Endometrial microvascular endothelial cells (primary cell): ENCODE results near the gene CHMP4A. TPM values are rescaled to one million over a fixed set of nuclear protein-coding genes. Genes with fewer than 3 reads are reported as not detected.

Source experiments
- in situ Hi-C: cut with HindIII; loops from 2 replicates; pipeline ENCODE4 v1.10.0; 2017; ENCODE audit warnings: low sequenced_read_pairs, low pct_unique_long_range_greater_than_20kb; ENCODE audit errors: inconsistent ontology term
- total RNA-seq: library from RNA; depleted of rRNA; stranded (reverse); fragments of >200 nt; gene quantifications from one replicate; pipeline ENCODE4 v1.2.3, GENCODE V29; 2015; ENCODE audit errors: inconsistent ontology term

Gene CHMP4A
- total RNA-seq, 1 donor from 2014 or later = 30.0 TPM

DNA sequence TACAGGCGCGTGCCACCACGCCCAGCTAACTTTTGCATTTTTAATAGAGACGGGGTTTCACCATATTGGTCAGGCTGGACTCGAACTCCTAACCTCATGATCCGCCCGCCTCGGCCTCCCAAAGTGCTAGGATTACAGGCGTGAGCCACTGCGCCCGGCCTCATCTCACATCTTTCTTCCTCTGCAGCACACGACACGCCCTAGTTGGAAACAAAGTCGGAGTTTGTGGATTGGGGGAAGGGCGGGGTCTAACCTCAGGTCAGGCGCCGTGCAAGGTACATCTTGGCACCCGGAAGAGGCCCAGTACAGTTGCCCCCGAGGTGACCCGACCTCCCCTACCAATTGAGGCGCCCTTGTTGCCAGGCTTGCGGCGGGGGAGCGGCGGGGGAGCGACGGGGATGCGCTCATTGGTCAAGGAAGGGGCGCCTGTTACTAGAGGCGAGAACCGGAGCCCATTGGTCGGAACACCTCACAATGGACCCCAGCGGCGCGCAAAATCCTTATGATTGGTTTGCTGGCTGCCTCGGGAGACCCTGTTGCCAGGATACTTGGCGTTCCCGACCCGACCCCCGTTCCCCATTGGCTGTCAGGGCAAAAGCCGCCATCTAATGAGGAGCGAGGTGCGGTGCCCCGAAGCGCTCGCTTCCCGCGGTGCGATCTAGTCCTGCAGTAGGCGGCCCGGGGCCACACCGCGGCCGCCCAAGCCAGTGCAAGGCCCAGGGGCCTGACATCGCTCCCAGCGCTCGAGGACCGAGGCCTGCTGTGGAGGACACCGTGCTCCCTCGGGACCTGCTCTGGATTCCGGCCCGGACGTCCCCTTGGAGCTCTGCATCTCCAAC lies 41.6 kb downstream of the CHMP4A start, which contains the start of gene REC8:
REC8 (plus strand) TSS at position 659 of the 839 bp plus-strand sequence. CDS start 473 bp downstream, outside the sequence.
- in situ Hi-C loops = no loop called here

DNA sequence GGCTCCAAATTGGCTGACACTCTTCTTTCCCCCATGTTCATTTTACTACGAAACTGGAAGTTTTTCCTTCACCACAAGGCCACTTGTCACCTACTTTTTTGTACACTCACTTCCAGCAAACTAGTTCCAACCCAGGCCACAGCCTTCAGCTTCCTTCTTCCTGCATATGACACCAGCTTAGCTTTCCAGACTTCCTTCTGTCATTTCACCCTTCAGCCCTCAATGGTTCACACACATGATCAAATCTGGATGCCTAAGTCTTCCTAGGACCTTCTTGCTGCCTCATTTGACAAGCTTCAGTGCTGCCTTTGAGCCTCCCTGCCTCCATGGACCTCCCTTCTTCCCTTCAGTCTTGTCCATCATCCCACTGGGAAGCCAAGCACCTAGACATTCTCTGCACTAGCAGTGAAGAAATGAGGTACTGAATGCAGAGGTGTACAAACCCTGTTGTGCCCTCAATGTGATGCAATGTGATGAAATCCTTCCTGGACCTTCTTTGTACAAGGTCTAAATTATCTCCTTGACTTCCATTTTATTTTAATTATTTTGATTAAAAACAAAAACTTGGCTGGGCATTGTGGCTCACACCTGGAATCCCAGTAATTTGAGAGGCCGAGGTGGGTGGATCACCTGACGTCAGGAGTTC lies 45.7 kb downstream of the CHMP4A start:
- in situ Hi-C loops = no loop called here

DNA sequence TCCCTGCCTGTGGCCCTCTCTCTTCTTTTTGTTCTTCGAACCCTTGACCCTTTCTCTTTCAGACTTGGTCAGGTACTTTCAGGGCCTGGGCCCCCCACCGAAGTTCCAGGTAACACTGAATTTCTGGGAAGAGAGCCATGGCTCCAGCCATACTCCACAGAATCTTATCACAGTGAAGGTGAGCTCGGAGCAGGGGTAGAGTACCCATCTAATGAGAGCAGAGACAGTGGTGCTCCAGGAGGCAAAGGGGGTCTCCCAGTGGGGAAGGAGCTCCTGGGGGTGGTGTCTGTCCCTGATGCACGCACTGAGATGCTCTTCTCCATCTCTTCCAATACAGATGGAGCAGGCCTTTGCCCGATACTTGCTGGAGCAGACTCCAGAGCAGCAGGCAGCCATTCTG lies 47.5 kb downstream of the CHMP4A start:
- in situ Hi-C loops = no loop called here

DNA sequence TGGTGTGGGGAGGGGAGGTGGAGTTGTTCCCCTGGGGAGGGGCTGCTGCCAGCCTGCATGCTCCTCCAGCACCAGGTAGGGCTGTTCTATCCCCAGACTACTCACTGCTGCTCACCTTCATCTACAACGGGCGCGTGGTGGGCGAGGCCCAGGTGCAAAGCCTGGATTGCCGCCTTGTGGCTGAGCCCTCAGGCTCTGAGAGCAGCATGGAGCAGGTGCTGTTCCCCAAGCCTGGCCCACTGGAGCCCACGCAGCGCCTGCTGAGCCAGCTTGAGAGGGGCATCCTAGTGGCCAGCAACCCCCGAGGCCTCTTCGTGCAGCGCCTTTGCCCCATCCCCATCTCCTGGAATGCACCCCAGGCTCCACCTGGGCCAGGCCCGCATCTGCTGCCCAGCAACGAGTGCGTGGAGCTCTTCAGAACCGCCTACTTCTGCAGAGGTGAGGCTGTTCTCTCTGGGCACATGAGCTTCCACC lies 48.7 kb downstream of the CHMP4A start:
- in situ Hi-C loops = no loop called here

DNA sequence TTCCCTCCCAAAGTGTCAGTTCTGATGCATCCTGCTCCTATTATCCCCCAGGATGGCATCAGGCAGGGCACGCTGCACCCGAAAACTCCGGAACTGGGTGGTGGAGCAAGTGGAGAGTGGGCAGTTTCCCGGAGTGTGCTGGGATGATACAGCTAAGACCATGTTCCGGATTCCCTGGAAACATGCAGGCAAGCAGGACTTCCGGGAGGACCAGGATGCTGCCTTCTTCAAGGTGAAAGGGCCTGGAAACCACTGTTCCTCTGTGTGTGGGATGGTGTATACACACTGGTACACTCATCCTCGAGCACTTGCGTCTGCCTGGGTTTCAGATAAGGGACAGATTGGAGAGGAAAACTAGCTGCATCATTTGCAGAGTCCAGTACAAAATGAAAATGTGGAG lies 51.2 kb downstream of the CHMP4A start:
- in situ Hi-C loops = no loop called here

DNA sequence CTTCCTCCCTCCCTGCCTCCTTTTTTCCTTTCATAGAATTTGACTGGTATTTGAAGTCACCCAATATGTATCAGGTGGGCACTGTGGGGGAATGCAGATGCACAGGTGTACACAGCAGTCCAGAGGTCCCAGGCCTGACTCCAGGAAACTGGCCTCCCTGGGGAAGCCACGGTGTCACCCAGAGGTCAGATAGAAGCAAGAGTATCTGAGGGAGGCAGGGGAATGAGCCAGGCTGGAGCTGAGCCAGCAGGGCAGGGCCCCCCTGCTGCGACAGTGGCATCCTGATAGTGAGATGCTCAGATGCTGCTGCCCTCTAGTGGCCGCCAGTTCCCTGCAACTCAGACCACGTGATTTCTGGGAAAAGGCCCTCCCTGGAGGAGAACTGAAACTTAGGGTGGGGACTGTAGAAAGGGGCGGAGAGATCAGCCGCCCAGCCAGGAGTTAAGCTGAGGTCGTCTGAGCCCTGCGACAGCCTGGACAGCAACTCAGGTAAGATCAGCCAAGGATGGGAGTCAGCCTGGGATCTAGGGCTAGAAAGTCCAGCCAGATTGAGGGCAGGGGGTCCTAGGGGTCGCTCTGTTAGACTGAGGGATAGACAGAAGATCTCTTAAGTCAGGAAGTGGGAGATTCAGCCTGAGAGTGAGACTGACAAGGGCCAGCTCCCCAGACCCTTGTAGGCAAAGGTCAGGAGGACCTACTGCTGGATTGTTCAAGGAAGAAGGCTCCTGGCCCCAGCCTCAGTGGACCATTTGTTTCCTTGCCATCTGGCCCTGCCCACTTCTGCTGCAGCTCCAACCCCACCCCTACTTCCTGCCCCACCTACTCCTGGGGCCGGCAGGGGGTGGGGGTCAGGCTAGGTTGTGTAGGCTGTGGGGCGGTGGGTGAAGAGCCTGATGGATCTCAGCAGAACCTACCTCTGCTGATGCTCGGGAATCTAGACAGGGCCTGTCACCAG lies 52.2 kb downstream of the CHMP4A start, which contains the start of gene IRF9:
IRF9 (plus strand) TSS at position 416 of the 955 bp plus-strand sequence. CDS start 880 bp downstream, outside the sequence.
- in situ Hi-C loops = no loop called here

DNA sequence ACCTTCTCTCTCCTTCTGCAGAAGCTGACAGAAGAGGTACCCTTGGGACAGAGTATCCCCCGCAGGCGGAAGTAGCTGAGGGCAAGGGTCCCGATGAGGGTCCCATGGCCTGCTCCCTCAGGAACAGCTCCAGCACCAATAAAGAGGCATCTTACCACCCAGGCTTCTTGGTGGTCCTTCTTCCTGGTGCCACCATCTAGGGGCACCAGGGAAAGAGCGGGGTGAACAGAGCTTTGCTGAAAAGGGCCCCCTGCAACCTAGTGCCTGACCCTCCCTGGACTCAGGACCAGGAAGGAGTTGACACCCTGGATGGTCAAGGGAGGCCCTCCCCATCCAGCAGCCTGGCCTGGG lies 52.8 kb downstream of the CHMP4A start:
- in situ Hi-C loops = no loop called here

DNA sequence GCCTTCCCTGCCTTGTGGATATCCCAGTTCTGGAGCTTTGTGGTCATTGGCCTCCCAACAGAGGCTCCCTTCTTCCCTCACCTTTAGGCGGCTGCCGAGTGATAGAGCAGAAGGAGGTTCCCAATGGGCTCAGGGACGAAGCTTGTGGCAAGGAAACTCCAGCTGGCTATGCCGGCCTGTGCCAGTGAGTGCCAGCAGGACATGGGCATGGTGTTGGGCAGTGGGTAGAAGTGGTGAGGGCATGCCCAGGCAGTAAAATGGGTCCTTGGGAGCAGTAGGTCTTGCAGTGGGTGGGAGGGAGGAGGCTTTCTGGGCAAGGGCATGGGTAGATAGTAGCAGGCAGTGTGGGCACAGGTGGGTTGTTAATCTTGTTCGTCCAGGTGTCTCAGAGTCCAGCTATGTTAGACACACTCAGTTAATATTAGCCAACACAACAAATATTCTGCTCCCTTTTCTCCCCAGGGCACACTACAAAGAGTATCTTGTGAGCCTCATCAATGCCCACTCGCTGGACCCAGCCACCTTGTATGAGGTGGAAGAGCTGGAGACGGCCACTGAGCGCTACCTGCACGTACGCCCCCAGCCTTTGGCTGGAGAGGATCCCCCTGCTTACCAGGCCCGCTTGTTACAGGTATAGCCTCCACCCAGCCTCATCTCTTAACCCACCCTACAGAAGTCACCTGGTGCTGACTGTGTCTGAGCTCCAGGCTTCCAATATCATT lies 53.4 kb downstream of the CHMP4A start:
- in situ Hi-C loops = no loop called here

Other genes with a start within 250 kb of the CHMP4A start
- 17.1 TPM for gene DHRS4L2, start 224.6 kb downstream of the CHMP4A start, total RNA-seq
- not detected for gene CARMIL3, start 161.5 kb downstream of the CHMP4A start, total RNA-seq
- not detected for gene CPNE6, start 141.9 kb downstream of the CHMP4A start, total RNA-seq
- 15.8 TPM for gene PCK2, start 119.2 kb downstream of the CHMP4A start, total RNA-seq
- gene DCAF11, start 98.7 kb downstream of the CHMP4A start, total RNA-seq = 52.4 TPM
- gene NRL, start 98.5 kb downstream of the CHMP4A start, total RNA-seq = 0.65 TPM
- gene FITM1, start 82.8 kb downstream of the CHMP4A start, total RNA-seq = 3.3 TPM
- gene PSME1, start 77.3 kb downstream of the CHMP4A start, total RNA-seq = 239 TPM
- gene EMC9, start 71.9 kb downstream of the CHMP4A start, total RNA-seq = 26.7 TPM
- 142 TPM for gene PSME2, start 66.9 kb downstream of the CHMP4A start, total RNA-seq
- gene RNF31, start 66.0 kb downstream of the CHMP4A start, total RNA-seq = 121 TPM
- 45.2 TPM for gene IRF9, start 52.2 kb downstream of the CHMP4A start, total RNA-seq
- gene REC8, start 41.4 kb downstream of the CHMP4A start, total RNA-seq = 2.6 TPM
- 85.0 TPM for gene IPO4, start 24.7 kb downstream of the CHMP4A start, total RNA-seq
- 83.3 TPM for gene TM9SF1, start 18.0 kb downstream of the CHMP4A start, total RNA-seq
- gene TSSK4, start 7.8 kb downstream of the CHMP4A start, total RNA-seq = not detected
- 2.3 TPM for gene MDP1, start 2.6 kb upstream of the CHMP4A start, total RNA-seq
- 193 TPM for gene NEDD8, start 18.9 kb upstream of the CHMP4A start, total RNA-seq
- gene GMPR2, start 19.4 kb upstream of the CHMP4A start, total RNA-seq = 144 TPM
- gene TINF2, start 29.1 kb upstream of the CHMP4A start, total RNA-seq = 68.5 TPM
- not detected for gene TGM1, start 49.7 kb upstream of the CHMP4A start, total RNA-seq
- 59.6 TPM for gene RABGGTA, start 58.1 kb upstream of the CHMP4A start, total RNA-seq
- 23.2 TPM for gene DHRS1, start 86.3 kb upstream of the CHMP4A start, total RNA-seq
- gene NOP9, start 86.4 kb upstream of the CHMP4A start, total RNA-seq = 28.9 TPM
- 20.7 TPM for gene CIDEB, start 94.5 kb upstream of the CHMP4A start, total RNA-seq
- 15.8 TPM for gene LTB4R2, start 96.7 kb upstream of the CHMP4A start, total RNA-seq
- gene LTB4R, start 98.0 kb upstream of the CHMP4A start, total RNA-seq = 22.6 TPM
- 13.9 TPM for gene ADCY4, start 121.6 kb upstream of the CHMP4A start, total RNA-seq
- gene RIPK3, start 126.5 kb upstream of the CHMP4A start, total RNA-seq = 7.2 TPM
- gene NFATC4, start 154.7 kb upstream of the CHMP4A start, total RNA-seq = 11.9 TPM
- gene NYNRIN, start 185.5 kb upstream of the CHMP4A start, total RNA-seq = 6.9 TPM
- gene CBLN3, start 216.2 kb upstream of the CHMP4A start, total RNA-seq = 1.3 TPM
- gene KHNYN, start 216.5 kb upstream of the CHMP4A start, total RNA-seq = 46.6 TPM
- gene SDR39U1, start 229.3 kb upstream of the CHMP4A start, total RNA-seq = 30.5 TPM